OCI-LY1 (cell line): ENCODE results near the gene EDEM1.

Experiments used
- H2AFZ ChIP-seq: fragments of 200-600 bp; sonication (generic), shearing (Covaris generic); 2 replicates; pipeline ENCODE4 v1.6.0; 2014; ENCODE audit warnings: antibody characterized with exemption, mild to moderate bottlenecking, low read length
- H3F3A ChIP-seq: fragments of 200-600 bp; sonication (generic), shearing (Covaris generic); 2 replicates; pipeline ENCODE4 v1.6.0; 2014; ENCODE audit warnings: mild to moderate bottlenecking, antibody characterized with exemption, low read length, moderate library complexity; ENCODE audit not compliant: insufficient read depth
- H3K27ac ChIP-seq: fragments of 200-600 bp; sonication (generic); 2 replicates; pipeline ENCODE4 v1.5.1; 2014; ENCODE audit warnings: low read length, mixed run types, mild to moderate bottlenecking, low read depth; ENCODE audit not compliant: poor library complexity, severe bottlenecking
- H3K27me3 ChIP-seq: fragments of 200-600 bp; sonication (generic); 2 replicates; pipeline ENCODE4 v1.6.0; 2014; ENCODE audit warnings: antibody characterized with exemption, mild to moderate bottlenecking, low read length, moderate library complexity; ENCODE audit not compliant: insufficient read depth
- H3K36me3 ChIP-seq: fragments of 200-600 bp; sonication (generic); 2 replicates; pipeline ENCODE4 v1.6.1; 2014; ENCODE audit warnings: mild to moderate bottlenecking, antibody characterized with exemption, low read length, moderate library complexity, mixed read lengths; ENCODE audit not compliant: insufficient read depth
- H3K4me1 ChIP-seq: fragments of 200-600 bp; sonication (generic); 2 replicates; pipeline ENCODE4 v1.5.1; 2014; ENCODE audit warnings: mild to moderate bottlenecking, low read length, moderate library complexity; ENCODE audit not compliant: insufficient read depth, severe bottlenecking
- H3K4me2 ChIP-seq: fragments of 200-600 bp; sonication (generic), shearing (Covaris generic); 2 replicates; pipeline ENCODE4 v1.6.1; 2014; ENCODE audit warnings: low read length
- H3K4me3 ChIP-seq: fragments of 200-600 bp; sonication (generic); 2 replicates; pipeline ENCODE4 v1.5.1; 2014; ENCODE audit warnings: low read length, low read depth, mild to moderate bottlenecking, mixed read lengths; ENCODE audit not compliant: poor library complexity, severe bottlenecking
- H3K79me2 ChIP-seq: fragments of 200-600 bp; shearing (Covaris generic); 2 replicates; pipeline ENCODE4 v1.6.1; 2016; ENCODE audit warnings: mixed run types, low read length, mixed read lengths; ENCODE audit not compliant: insufficient read depth
- H3K9ac ChIP-seq: fragments of 200-600 bp; sonication (generic), shearing (Covaris generic); 2 replicates; pipeline ENCODE4 v1.6.1; 2014; ENCODE audit warnings: mild to moderate bottlenecking, low read length, mixed read lengths
- H3K9me2 ChIP-seq: fragments of 200-600 bp; sonication (generic), shearing (Covaris generic); 2 replicates; pipeline ENCODE4 v1.6.1; 2014; ENCODE audit warnings: low read depth, mild to moderate bottlenecking, low read length, mixed read lengths
- H3K9me3 ChIP-seq: fragments of 200-600 bp; shearing (Covaris generic); 2 replicates; pipeline ENCODE4 v1.6.1; 2014; ENCODE audit warnings: low read length, mixed read lengths
- H4K20me1 ChIP-seq: fragments of 200-600 bp; sonication (generic), shearing (Covaris generic); 2 replicates; pipeline ENCODE4 v1.6.0; 2016; ENCODE audit warnings: mild to moderate bottlenecking, low read length; ENCODE audit not compliant: insufficient read depth
- CTCF ChIP-seq: fragments of 200-600 bp; sonication (generic), shearing (Covaris generic); IDR thresholded peaks from 2 replicates; pipeline ENCODE4 v1.5.1; 2017; ENCODE audit warnings: mild to moderate bottlenecking, antibody characterized with exemption, low read length, moderate library complexity, mixed read lengths
- EZH2 ChIP-seq: fragments of 200-600 bp; sonication (generic), shearing (Covaris generic); IDR thresholded peaks from 2 replicates; pipeline ENCODE4 v1.8.0; 2017; ENCODE audit warnings: borderline replicate concordance, mixed run types, mild to moderate bottlenecking, antibody characterized with exemption, low read length, moderate library complexity, mixed read lengths

EDEM1 gene

GRCh38 chr3:5168110-5168509 is 19.4 kb upstream of the EDEM1 start:
- no peaks in the 10 kb centered on the region for H3K9me2 ChIP-seq
- TF ChIP-seq CTCF (no peak), EZH2 (no peak)
- H4K20me1 ChIP-seq: no peaks in the 10 kb centered on the region
- no peak overlapping the region for H3K27ac ChIP-seq
- H3K4me3 ChIP-seq: no peak overlapping the region
- H3K79me2 ChIP-seq: peaks cover 62% of the 10 kb centered on the region
- no peak overlapping the region for H3K4me2 ChIP-seq
- H2AFZ ChIP-seq: no peak overlapping the region
- no peaks in the 10 kb centered on the region for H3K9me3 ChIP-seq
- no peak overlapping the region for H3K9ac ChIP-seq
- H3F3A ChIP-seq: no peaks in the 10 kb centered on the region
- H3K4me1 ChIP-seq: peaks cover 17% of the 10 kb centered on the region
- H3K27me3 ChIP-seq: no peaks in the 10 kb centered on the region
- H3K36me3 ChIP-seq: peaks cover 19% of the 10 kb centered on the region

GRCh38 chr3:5169807-5170206 is 17.7 kb upstream of the EDEM1 start:
- no peak overlapping the region for H3K4me3 ChIP-seq
- H3K27ac ChIP-seq: no peak overlapping the region
- no peak overlapping the region for H3K4me2 ChIP-seq
- H3K9me2 ChIP-seq: no peaks in the 10 kb centered on the region
- H3F3A ChIP-seq: no peaks in the 10 kb centered on the region
- H3K79me2 ChIP-seq: peaks cover 46% of the 10 kb centered on the region
- no peaks in the 10 kb centered on the region for H3K27me3 ChIP-seq
- no peak overlapping the region for H3K9ac ChIP-seq
- H2AFZ ChIP-seq: no peak overlapping the region
- no peaks in the 10 kb centered on the region for H4K20me1 ChIP-seq
- peaks cover 32% of the 10 kb centered on the region for H3K36me3 ChIP-seq
- H3K9me3 ChIP-seq: no peaks in the 10 kb centered on the region
- peaks cover 17% of the 10 kb centered on the region for H3K4me1 ChIP-seq
- TF ChIP-seq EZH2: no peak
- no peak for TF ChIP-seq CTCF

GRCh38 chr3:5170975-5171374 is 16.5 kb upstream of the EDEM1 start:
- Histone ChIP-seq H2AFZ (no peak overlapping the region), H3K9ac (no peak overlapping the region), H3K4me2 (no peak overlapping the region), H4K20me1 (no peaks in the 10 kb centered on the region), H3F3A (no peaks in the 10 kb centered on the region), H3K4me3 (no peak overlapping the region), H3K79me2 (peaks cover 35% of the 10 kb centered on the region), H3K27me3 (no peaks in the 10 kb centered on the region), H3K36me3 (peaks cover 44% of the 10 kb centered on the region), H3K9me2 (no peaks in the 10 kb centered on the region), H3K4me1 (peaks cover 17% of the 10 kb centered on the region), H3K9me3 (no peaks in the 10 kb centered on the region), H3K27ac (no peak overlapping the region)
- TF ChIP-seq CTCF: no peak
- no peak for TF ChIP-seq EZH2
